GM12873 (cell line): ENCODE data around the gene PPP1R13B.

Experiments
- CTCF ChIP-seq: IDR thresholded peaks from 2 replicates; pipeline ENCODE4 v1.5.1; 2012; ENCODE audit warnings: low read depth, mild to moderate bottlenecking, moderate library complexity, low read length, control low read depth; ENCODE audit not compliant: insufficient read depth; ENCODE audit errors: missing control alignments

Gene PPP1R13B

DNA sequence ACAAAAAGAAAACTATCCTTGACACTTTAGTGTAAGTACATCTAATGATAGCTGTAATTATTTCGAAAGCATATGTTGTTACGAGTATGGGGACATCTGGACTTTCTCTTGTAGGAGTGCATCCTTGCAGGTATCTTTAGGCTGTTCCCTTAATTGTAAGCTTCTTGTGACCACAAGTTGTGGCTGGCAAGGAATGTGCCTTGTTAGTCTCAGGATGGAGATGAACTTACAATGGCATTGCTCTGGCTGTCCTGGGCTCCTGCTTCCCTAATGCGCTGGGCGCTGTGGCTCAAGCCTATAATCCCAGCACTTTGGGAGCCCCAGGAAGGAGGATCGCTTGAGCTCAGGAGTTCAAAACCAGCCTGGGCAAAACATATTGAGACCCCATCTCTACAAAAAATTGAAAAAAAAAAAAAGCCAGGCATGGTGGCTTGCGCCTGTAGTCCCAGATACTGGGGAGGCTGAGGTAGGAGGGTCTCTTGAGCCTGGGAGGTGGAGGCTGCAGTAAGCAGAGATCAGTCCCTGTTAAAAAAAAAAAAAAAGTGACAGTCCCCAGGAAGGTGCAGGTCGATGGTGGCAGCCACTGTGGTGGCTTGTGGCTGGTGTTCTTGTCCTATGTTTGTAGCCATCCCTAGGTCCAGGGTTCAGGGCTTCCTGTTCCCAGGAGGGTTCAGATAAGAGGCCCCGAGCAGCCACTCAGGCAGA, 23.7 kb upstream of the PPP1R13B start:
- TF ChIP-seq CTCF = no peak

DNA sequence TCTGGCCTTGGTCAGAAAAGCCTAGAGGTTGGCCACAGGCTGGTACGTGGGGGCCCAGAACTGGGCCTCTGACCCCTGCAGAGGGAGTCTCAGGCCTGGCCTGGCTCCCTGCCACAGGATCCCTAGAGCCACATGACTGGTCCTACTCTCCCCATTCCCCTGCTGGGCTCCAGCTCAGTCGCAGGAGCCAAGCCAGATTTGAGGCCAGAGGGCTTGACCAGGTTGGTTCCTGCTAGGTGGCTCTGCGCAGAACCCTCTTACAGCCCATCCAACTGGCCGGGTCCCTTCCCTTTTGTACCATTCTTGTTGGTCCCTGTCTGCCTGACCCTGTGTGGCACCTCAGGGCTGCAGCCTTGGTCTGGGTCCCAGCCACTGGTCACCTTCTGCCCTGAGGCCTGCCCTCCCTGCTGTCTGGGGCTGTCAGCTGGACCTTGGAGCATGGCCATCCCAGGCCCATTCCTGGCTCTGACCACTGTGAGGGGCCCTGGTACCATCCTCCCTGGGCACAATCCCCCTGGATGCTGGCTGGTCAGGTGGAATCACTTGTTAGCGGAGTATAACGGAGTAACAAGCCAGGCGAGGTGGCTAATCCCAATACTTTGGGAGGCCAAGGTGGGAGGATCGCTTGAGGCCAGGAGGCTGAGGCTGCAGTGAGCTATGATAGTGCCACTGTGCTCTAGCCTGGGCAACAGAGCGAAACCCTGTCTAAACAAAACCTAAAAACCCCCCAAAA, 22.9 kb upstream of the PPP1R13B start:
- no peak for TF ChIP-seq CTCF

GRCh38 chr14:103869406-103870143, 22.2 kb upstream of the PPP1R13B start:
- TF ChIP-seq CTCF = no peak

DNA sequence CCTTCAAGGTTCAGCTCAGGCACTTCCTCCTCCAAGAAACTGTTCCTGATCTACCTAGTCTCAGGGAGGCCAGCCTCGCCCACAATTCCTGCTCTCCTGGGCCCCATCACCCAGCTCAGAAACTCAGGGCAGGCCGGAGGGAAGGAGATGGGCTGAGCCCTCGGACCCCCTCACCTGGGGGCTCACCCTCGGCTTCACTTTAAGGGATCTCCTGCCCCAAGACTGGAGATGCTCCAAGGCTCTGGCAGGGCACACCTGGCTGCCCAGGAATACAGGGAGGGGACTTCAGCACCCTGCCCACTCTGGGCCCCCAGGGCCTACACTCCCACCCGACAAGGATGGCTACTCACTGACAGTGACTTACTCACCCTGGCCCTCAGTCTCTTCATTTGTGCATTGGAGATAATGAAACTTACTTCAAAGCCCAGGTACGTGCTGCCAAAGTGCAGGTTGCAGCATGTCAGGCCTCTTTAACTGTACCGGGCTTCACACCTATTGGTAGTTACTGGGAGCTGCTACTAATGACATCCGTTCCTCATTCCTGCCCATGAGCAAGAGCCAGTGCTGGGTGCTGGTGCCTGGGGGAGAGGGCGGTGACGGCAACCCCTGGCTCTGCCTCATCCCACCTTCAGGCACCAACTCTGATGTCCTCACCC, 21.0 kb upstream of the PPP1R13B start:
- TF ChIP-seq CTCF = no peak

GRCh38 chr14:103867523-103867953, 20.2 kb upstream of the PPP1R13B start:
- no peak for TF ChIP-seq CTCF

- TF ChIP-seq CTCF = no peak
Observed at GRCh38 chr14:103867020-103867419, 19.6 kb upstream of the PPP1R13B start.

DNA sequence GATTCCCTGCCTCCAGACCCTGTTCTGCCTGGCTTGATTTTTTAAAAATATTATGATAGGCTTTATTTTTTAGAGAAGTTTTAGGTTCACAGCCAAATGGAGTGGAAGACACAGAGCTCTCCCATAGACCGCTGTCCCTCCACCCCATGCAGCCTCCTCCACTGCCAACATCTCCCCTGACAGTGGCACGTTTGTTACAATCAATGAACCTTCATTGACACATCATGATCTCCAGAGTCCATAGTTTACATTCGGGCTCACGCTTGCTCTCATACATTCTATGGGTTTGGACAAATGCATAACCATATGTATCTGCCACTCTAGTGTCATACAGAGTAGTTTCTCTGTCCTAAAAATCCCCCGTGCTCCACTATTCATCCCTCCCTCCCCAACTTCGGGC, 15.9 kb upstream of the PPP1R13B start:
- no peak for TF ChIP-seq CTCF
